D341Med (cell line): ENCODE data around the gene MGMT.

Experiments used
- DNase-seq: peaks from one replicate; pipeline ENCODE4 v3.0.0; 2012; ENCODE audit warnings: low spot score

MGMT gene

DNA sequence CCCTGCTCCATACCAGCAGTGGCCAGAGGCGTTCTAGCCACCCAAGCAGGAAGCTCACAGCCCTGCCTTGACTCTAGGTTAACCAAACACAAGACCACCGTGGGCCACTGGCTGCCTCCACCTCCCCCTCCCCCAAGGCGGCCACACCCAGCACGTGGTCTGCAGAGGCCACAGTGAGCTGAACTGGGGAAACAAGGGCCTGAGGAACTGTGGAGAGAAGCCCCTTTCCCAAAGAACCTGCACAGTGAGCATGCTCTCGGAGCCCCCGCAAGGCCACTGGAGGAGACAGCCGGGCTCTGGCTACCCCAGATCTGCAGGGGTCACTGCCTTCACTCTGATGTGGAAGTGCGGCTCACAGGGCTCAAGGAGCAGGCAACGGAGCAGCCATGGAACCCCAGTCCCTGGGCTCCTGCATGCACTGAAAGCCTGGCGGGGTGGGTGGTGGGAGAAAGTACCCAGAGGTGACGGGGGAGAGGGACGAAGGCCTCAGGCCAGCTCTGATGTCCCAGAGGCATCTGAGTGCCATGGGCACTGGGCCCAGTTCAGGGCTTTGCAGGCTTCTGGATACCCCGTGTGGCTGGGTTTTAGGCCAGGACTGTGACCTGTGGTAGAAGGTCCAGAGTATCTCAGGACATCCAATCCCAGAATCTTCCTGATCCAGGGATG, 307.8 kb downstream of the MGMT start:
- no peak for DNase-seq

DNA sequence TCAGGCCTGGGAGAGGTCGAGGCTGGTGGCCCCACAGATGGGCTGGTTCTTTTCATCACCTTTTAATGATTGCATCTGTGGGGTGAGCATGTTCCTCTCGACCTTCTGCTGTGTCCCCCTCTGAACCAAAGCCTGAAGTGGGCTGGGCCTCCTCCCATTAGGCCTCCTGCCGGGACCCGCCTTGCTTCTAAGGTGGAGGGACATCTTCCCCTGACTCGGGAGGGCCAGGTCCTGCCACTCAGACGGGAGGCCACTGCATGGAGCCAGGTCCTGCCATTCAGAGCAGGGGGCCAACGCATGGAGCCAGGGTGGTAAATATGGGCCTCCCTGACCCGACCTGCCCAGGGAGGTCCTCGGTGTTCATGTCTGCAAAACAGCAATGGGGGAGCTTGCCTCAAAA, 308.6 kb downstream of the MGMT start:
- DNase-seq = no peak

GRCh38 chr10:129777687-129778086, 310.6 kb downstream of the MGMT start:
- no peak for DNase-seq

DNA sequence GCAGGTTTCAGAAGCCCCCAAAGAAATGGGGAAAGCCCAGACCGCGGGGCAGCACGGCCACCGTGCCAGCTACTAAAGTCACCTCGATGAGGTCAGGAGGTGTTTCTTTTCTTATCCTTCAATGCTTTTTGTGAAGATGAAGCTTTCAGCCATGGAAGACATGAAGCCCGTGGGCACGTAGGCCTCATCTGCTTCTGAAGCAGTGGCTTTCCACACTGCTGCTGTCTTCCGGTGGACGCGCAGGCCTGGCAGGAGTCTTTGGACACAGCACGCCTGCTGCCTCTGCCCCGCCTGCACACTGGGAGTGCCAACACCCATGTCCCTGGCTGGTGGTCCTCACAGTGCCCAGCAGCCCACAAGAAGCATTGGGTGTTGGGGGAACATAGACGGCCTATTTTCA, 311.5 kb downstream of the MGMT start:
- DNase-seq = no peak

- no peak for DNase-seq
These were observed 312.4 kb downstream of the MGMT start for GRCh38 chr10:129779126-129780111.

GRCh38 chr10:129780198-129780597, 313.2 kb downstream of the MGMT start:
- no peak for DNase-seq

GRCh38 chr10:129780901-129781795, 314.1 kb downstream of the MGMT start:
- DNase-seq = no peak

- DNase-seq = no peak
These were observed 317.2 kb downstream of the MGMT start for GRCh38 chr10:129784291-129784690.

DNA sequence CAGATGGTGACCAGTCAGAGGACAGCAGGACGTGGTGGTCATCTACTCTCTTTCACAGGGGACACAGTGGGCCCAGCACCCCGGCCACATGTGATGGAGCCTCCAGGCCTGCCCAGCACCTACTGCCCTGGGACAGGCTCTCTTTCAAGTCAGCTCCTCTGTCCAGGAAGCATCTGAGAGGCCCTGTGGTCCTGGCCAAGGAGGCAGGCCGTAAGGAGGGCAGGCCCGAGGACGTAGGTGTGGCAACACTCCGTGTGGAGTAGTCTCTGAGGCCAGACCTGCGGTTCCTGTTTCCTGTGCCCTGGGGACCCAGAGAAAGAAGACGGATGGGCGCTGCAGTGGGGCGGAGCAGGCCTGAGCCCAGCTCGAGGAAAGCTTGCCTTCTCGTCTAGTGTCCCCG, 317.9 kb downstream of the MGMT start:
- DNase-seq = no peak

- DNase-seq = no peak
These were observed 318.5 kb downstream of the MGMT start for GRCh38 chr10:129785536-129785981.

GRCh38 chr10:129786216-129786615, 319.2 kb downstream of the MGMT start:
- no peak for DNase-seq

GRCh38 chr10:129787557-129787956, 320.5 kb downstream of the MGMT start:
- no peak for DNase-seq

DNA sequence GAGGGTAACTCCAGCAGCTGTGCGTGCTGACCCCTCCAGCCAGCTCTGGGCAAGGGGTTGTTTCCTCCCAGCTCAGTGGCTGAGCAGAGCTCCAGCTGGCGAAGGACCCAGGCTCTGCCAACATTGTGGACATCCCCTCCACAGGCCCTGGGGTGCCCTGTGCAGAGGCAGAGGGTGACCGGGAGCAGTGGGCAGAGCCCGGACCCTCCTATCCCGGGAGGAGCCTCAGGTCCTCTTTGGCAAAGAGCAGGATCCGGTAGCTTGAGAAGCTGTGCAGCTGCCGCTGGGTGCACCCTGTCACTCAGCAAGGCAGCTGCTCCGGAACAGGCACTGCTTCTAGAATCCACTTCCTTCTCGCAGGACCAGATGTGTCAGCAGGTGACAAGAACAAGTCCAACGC, 321.2 kb downstream of the MGMT start:
- no peak for DNase-seq

DNA sequence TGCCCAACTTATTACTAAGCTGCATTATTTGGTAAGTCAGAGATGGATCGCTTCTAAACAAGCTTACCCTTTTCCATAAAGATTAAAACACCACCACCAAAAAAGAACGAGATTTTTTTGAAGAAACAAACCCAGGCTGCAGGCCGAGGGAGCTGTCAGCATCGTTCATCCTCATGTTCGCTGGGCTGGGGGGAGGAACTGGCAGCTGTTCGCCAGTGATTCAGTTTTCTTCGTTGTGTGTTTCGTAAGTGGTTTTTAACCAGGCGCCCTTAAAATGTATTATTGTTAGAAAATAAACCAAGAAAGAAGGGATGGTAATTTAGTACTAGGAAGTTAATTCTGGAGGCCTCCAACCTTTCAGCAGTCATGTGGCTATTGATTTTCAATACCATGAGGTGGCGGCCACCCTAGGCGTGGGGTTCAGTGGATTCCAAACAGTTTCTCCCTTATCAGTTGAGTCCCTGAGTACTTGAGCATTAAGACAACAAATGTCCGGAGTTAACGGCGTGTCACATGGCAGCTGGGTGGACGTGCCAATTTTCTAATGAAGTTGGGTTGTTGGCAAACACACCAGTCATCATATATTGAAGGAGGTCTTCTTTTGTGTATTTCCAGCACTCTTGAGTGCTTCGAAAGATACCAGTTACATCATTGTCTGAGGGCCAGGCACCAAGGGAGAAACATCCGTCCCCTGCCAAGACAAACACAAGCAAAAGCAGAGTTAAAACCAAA, 323.8 kb downstream of the MGMT start:
- DNase-seq = no peak

DNA sequence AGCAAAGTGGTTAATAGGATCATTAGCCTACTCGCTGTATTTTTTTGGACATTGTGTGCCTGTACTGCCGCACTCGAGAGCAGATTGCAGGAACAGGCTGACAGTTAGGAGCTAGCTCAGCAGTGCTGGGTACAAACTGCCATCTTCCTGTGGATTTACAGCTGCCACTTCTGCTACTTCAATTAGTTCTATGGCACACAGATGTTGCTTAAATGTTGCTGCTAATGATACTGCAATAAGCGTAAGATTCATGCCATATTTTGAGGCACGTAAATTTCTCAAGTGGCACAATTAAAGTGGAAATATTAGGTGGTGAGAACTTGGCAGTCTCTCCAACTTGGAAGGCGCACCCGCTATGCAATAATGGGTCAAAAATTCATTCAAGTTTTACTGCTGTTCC, 325.1 kb downstream of the MGMT start:
- no peak for DNase-seq

DNA sequence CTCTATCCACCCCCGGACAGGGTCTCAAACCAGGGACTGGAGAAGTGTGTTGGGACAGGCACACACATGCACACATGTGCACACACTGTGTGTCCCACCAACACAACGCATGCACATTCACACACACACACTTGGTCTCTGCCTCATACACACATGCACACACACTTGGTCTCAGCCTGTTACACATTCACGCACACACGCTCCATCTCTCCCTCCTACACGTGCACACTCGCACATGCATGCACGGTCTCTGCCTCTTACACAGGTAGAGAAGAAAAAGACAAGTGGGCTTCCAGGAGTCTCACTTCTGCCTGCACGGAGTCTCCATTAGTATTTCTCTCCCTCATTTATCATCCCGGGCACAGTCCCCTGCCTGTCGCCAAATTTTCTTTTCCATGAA, 325.8 kb downstream of the MGMT start:
- DNase-seq = no peak

DNA sequence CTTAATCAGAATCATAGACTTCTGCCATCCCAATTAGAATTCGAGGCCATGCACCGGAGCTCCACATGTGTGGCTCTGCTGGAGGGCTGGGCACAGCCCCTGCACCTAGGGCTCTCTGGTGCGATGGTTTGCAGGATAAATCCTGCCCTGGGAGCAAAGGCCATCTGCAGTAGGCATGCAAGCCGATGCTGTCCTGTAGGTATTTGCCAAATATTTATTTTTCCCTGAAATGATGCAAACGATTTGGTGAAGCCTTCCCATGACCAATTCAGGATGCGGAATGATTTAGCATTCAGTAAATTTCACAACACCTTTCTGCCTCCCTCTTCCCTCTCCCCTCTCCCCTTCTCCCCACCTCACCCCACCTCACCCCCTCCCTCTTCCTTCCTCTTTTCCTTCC, 326.4 kb downstream of the MGMT start:
- DNase-seq = no peak

GRCh38 chr10:129793996-129794395, 327.0 kb downstream of the MGMT start:
- DNase-seq = no peak

GRCh38 chr10:129796710-129797420, 329.8 kb downstream of the MGMT start:
- no peak for DNase-seq

GRCh38 chr10:129799942-129800341, 332.9 kb downstream of the MGMT start:
- DNase-seq = no peak

GRCh38 chr10:129800796-129801340, 333.8 kb downstream of the MGMT start:
- no peak for DNase-seq
